Stimulated activated naive CD8-positive, alpha-beta T cell treated with anti-CD3 and anti-CD28 coated beads, Interleukin-15, amount 100 ng/mL, for 72 hours (primary cell): Measurements from ENCODE around the gene EVC2.

Source experiments
- ATAC-seq: fragments of 150-1000 bp; cut with Tn5 transposase; 2 replicates; pipeline ENCODE4 v1.10.0; 2021; ENCODE audit warnings: mild to moderate bottlenecking, moderate library complexity
- DNase-seq, 2 donors: peaks; one replicate each; pipeline ENCODE4 v3.0.0; 2021 to 2022
- H3K27ac Mint-ChIP-seq, 2 donors: one replicate each; pipeline ENCODE4 v1.8.0; 2022; ENCODE audit warnings: mild to moderate bottlenecking in 2 of 2, mixed read lengths in 2 of 2, moderate library complexity in 2 of 2
- H3K27me3 Mint-ChIP-seq: one replicate; pipeline ENCODE4 v1.8.0; 2022; ENCODE audit warnings: mixed read lengths
- H3K4me1 Mint-ChIP-seq: one replicate; pipeline ENCODE4 v1.8.0; 2022; ENCODE audit warnings: mild to moderate bottlenecking, mixed read lengths
- H3K4me3 Mint-ChIP-seq, 2 donors: one replicate each; pipeline ENCODE4 v1.8.0; 2022; ENCODE audit warnings: mild to moderate bottlenecking in 2 of 2, mixed read lengths in 2 of 2, moderate library complexity in 1 of 2
- H3K9me3 Mint-ChIP-seq, 2 donors: one replicate each; pipeline ENCODE4 v1.8.0; 2022; ENCODE audit warnings: mixed read lengths in 2 of 2

Gene EVC2

GRCh38 chr4:5708449-5709206, at the start of gene EVC2:
Gene EVC2, minus strand, starts transcription at chr4:5708559. Its CDS starts 46 bp downstream, at chr4:5708513.
- H3K4me3 Mint-ChIP-seq: peak within 1 kb of the TSS; percentile 21 to 42
- peaks cover 17% of the 10 kb centered on the region for H3K4me1 Mint-ChIP-seq
- H3K9me3 Mint-ChIP-seq: peaks cover 8 to 18% of the 10 kb centered on the region in 2 donors
- ATAC-seq: peak; percentile 51
- peak in 1 of 2 donors; percentile 28 for DNase-seq
- peaks cover 72% of the 10 kb centered on the region for H3K27me3 Mint-ChIP-seq
- H3K27ac Mint-ChIP-seq: no peak within 1 kb of the TSS

DNA sequence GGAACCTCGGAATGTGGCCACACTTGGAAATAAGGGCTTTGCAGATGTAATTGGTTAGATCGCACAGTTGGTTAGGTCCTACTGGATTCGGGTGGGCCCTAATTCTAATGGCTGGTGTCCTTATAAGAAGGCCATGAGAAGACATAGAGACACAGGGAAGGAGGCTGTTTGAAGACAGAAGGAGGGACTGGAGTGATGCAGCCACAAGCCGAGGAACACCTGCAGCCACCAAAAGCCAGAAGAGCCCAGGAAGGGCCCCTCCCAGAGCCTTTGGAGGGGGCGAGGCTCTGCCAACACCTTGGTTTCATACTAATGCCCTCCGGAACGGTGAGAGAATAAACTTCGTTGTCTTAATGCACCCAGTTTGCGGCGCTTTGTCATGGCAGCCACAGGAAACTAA, 49.6 kb upstream of the EVC2 start:
- no peak for ATAC-seq
- Mint-ChIP-seq H3K9me3 (peaks cover 0 to 10% of the 10 kb centered on the region in 2 donors), H3K27me3 (no peaks in the 10 kb centered on the region), H3K4me1 (no peaks in the 10 kb centered on the region), H3K4me3 (no peak overlapping the region), H3K27ac (peak overlapping the region in 1 of 2 donors; percentile 33)
- no peak for DNase-seq

GRCh38 chr4:5757536-5757935, 49.2 kb upstream of the EVC2 start:
- DNase-seq (no peak), ATAC-seq (no peak)
- Mint-ChIP-seq H3K9me3 (peaks cover 0 to 10% of the 10 kb centered on the region in 2 donors), H3K27ac (no peak overlapping the region), H3K4me3 (no peak overlapping the region), H3K27me3 (no peaks in the 10 kb centered on the region), H3K4me1 (no peaks in the 10 kb centered on the region)

GRCh38 chr4:5757091-5757490, 48.7 kb upstream of the EVC2 start:
- H3K4me1 Mint-ChIP-seq: no peaks in the 10 kb centered on the region
- DNase-seq: no peak
- H3K27ac Mint-ChIP-seq: no peak overlapping the region
- H3K4me3 Mint-ChIP-seq: no peak overlapping the region
- H3K9me3 Mint-ChIP-seq: peaks cover 0 to 10% of the 10 kb centered on the region in 2 donors
- ATAC-seq: no peak
- H3K27me3 Mint-ChIP-seq: no peaks in the 10 kb centered on the region

DNA sequence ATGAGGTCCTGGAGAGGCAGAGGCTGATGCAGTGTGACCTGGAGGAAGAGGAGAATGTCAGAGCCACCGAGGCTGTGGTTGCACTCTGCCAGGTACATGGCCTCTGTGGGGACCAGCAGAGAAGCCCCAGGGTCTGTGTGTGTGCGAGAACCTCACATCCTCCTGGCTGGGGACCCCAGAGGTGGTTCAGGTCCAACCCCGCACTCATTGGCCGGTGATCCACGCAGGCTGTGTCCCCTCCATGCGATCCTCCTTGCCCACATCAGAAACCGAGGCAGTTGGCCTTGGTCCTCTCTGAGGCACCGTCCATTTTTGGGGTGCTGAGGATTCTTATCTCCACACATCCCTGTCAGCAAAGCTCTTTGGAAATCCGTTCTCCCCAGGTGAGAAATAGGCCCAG, 47.9 kb upstream of the EVC2 start:
- no peak overlapping the region for H3K4me3 Mint-ChIP-seq
- no peak overlapping the region for H3K27ac Mint-ChIP-seq
- H3K9me3 Mint-ChIP-seq: peaks cover 0 to 10% of the 10 kb centered on the region in 2 donors
- H3K27me3 Mint-ChIP-seq: peaks cover 6% of the 10 kb centered on the region
- ATAC-seq (no peak), DNase-seq (no peak)
- no peaks in the 10 kb centered on the region for H3K4me1 Mint-ChIP-seq

- Mint-ChIP-seq H3K27ac (peak overlapping the region in 1 of 2 donors; percentile 73), H3K4me1 (no peaks in the 10 kb centered on the region), H3K4me3 (no peak overlapping the region), H3K9me3 (peaks cover 0 to 10% of the 10 kb centered on the region in 2 donors), H3K27me3 (peaks cover 8% of the 10 kb centered on the region)
- DNase-seq: no peak
- no peak for ATAC-seq
These were observed 47.3 kb upstream of the EVC2 start for GRCh38 chr4:5755679-5756078.

GRCh38 chr4:5755161-5755560, 46.8 kb upstream of the EVC2 start:
- H3K27ac Mint-ChIP-seq: no peak overlapping the region
- no peak overlapping the region for H3K4me3 Mint-ChIP-seq
- ATAC-seq (no peak), DNase-seq (no peak)
- H3K27me3 Mint-ChIP-seq: peaks cover 8% of the 10 kb centered on the region
- H3K4me1 Mint-ChIP-seq: no peaks in the 10 kb centered on the region
- H3K9me3 Mint-ChIP-seq: peaks cover 0 to 9% of the 10 kb centered on the region in 2 donors

- Mint-ChIP-seq H3K4me3 (no peak overlapping the region), H3K27ac (no peak overlapping the region), H3K4me1 (no peaks in the 10 kb centered on the region), H3K27me3 (peaks cover 8% of the 10 kb centered on the region), H3K9me3 (peaks cover 0 to 2% of the 10 kb centered on the region in 2 donors)
- DNase-seq (no peak), ATAC-seq (no peak)
These were observed 46.1 kb upstream of the EVC2 start for GRCh38 chr4:5754529-5754881.

DNA sequence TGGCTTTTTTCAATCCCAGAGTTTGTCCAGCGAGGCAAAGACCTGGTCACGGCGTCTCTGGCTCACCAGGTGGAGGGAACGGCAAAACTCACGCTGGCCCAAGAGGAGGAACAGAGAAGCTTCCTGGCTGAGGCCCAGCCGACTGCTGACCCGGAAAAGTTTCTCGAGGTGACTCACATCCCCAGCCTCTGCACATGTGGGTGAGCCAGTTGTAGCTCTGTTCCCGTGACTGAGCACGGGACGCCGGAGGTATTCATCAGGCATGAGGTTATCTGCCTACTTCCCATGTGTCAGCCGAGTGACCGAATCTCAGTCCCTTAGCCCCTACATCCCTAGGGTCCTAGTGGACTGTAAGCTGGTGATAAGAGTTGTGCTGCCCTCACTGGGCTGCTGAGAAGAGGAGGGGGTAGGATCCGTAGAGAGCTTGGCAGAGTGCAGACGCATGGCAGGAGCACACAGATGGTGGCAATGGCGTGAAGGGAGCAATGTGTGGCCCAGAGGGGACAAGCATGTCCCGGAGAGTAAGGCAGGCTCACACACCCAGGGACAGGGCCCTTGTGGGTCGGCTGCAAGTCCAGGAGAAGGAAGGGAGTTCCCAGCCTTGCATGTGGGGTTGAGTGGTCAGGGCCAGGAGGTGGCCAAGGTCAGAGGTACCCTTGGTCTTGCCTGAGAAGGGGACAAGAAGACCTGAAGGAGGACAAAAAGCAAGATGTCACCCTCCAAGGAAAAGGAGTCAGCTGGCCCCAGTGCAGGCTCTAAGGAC, 45.6 kb upstream of the EVC2 start:
- peaks cover 8% of the 10 kb centered on the region for H3K27me3 Mint-ChIP-seq
- H3K9me3 Mint-ChIP-seq: no peaks in the 10 kb centered on the region
- DNase-seq (no peak), ATAC-seq (no peak)
- no peak overlapping the region for H3K4me3 Mint-ChIP-seq
- no peak overlapping the region for H3K27ac Mint-ChIP-seq
- H3K4me1 Mint-ChIP-seq: no peaks in the 10 kb centered on the region

DNA sequence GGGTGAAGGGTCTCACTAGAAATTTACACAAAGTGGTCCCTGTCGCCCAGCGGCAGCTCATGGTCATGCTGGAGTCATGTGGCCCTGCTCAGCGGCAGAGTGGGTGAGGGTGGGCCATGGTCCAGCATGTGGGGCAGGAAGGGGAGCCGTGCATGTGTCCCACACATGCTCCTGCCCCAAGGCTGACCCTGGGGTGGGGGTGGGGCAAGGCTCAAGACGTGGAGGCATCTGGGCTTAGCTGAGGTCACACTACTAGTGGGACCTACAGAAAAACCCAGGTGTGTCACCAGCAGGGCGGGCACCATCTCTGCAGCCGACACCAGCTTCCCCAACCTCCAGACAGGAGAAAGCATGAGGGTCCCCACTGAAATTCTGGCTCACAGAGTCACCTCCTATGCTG, 45.0 kb upstream of the EVC2 start:
- Mint-ChIP-seq H3K4me3 (no peak overlapping the region), H3K27me3 (peaks cover 8% of the 10 kb centered on the region), H3K9me3 (no peaks in the 10 kb centered on the region), H3K4me1 (no peaks in the 10 kb centered on the region), H3K27ac (no peak overlapping the region)
- ATAC-seq (peak; percentile 6), DNase-seq (no peak)

- ATAC-seq (peak; percentile 17), DNase-seq (no peak)
- H3K4me1 Mint-ChIP-seq: no peaks in the 10 kb centered on the region
- H3K27ac Mint-ChIP-seq: no peak overlapping the region
- H3K9me3 Mint-ChIP-seq: no peaks in the 10 kb centered on the region
- H3K4me3 Mint-ChIP-seq: no peak overlapping the region
- H3K27me3 Mint-ChIP-seq: peaks cover 8% of the 10 kb centered on the region
These were observed 44.2 kb upstream of the EVC2 start for GRCh38 chr4:5752376-5753184.

DNA sequence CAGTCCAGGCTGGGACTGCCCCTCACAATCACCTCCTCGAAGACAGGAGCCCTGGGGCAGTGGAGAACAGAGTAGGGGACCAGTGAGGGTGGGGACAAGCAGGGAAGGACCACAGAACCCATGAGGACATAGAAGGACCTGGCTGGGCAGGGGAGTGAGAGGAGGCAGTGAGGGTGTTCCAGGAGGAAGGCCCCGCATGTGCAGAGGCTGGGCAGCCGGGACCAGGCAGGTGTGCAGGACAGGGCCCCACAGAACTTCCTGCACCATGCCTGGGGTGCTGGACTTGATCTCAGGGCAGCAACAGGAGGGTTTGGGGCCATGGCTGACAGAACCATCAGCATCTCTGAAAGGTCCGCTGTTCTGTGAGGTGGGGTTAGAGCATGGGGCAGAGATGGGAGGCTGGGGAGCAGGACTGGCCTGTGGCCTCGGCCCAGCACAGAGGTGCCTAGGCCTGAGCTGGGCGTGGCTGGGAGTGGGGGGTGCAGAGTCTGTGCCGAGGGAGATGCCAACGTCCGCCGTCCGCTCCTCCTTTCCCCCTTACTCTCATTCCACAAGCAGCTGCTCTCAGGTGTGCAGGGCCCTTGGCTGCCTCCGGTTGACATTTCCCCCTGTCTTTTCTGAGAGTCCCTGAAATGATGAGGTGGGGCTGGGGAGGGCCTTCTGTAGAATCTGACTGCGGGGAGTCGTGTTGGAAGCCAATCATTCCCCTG, 43.5 kb upstream of the EVC2 start:
- Mint-ChIP-seq H3K4me1 (no peaks in the 10 kb centered on the region), H3K27ac (no peak overlapping the region), H3K4me3 (no peak overlapping the region), H3K9me3 (no peaks in the 10 kb centered on the region), H3K27me3 (peaks cover 8% of the 10 kb centered on the region)
- ATAC-seq (no peak), DNase-seq (no peak)

DNA sequence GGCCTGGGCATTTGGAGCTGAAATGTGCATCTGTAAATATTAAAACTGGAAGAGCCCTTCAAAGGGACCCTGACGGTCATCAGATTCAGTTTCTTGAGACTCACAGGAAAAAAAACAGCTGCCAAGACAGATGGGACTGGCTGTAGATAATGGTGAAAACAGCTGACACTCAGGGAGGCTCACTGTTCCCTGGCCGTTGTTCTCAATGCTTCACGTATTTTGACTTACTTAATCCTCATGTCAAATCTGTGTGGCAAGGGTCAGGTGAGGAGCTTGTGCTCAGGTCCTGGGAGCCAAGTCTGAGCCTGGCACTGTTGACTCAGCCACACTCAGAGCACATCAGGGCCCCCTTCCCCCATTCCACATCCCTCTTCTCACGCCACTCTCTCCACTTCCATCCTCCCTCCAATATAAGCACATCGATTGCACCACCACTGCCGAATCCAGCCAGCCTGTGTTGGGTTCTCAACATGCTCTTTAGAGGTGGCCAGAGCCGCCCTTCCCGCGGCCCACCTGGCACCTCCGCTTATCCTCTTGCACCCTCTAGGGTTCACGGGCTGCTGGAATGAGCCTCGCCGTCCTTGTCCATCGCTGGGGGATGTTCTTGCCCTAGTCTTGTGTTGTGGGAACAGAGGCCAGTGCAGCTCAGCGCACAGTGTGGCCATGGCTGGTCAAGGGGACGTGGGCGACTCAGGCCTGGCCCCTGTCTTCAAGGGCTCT, 42.7 kb upstream of the EVC2 start:
- ATAC-seq (no peak), DNase-seq (no peak)
- Mint-ChIP-seq H3K9me3 (no peaks in the 10 kb centered on the region), H3K27me3 (peaks cover 8% of the 10 kb centered on the region), H3K27ac (peak overlapping the region in 1 of 2 donors; percentile 85), H3K4me3 (no peak overlapping the region), H3K4me1 (no peaks in the 10 kb centered on the region)

- Mint-ChIP-seq H3K9me3 (no peaks in the 10 kb centered on the region), H3K4me3 (no peak overlapping the region), H3K4me1 (no peaks in the 10 kb centered on the region), H3K27ac (no peak overlapping the region), H3K27me3 (peaks cover 8% of the 10 kb centered on the region)
- ATAC-seq (no peak), DNase-seq (no peak)
These were observed 41.9 kb upstream of the EVC2 start for GRCh38 chr4:5750052-5750945.
